ENCODE data around the gene POMZP3. TPM values are rescaled to one million over a fixed set of nuclear protein-coding genes. Genes with fewer than 3 reads are reported as not detected.
"Not testable (repeated sequence)": the region's sequence is repeated elsewhere in the genome, so short reads cannot be mapped to it uniquely, and the experiment has no call there.

The POMZP3 gene
- total RNA-seq, 1 donor from 2014 or later: 15.8 TPM

DNA sequence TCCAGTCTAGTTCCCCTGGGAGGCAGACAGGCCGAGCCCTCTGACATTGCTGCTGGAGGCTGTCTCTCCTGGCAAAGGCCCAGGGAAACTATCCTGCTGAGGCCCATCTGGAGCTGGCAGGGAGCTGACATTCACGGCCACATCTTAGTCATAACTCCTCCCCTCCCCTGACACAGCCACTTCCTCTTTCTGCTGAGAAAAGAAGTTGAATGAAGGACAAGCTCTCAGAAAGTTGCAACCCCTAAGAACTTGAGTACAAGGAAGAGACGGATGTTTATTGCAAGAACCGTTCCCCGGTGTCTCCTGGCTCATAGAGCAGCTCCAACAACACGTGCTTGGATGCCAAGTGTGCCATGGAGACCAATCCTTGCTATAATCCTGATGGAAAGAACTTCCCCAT is 21.1 kb downstream of the POMZP3 start:
- H3K4me3 Mint-ChIP-seq; H3K27ac Mint-ChIP-seq; H3K27me3 Mint-ChIP-seq (ENCODE audit: low read depth); H3K4me1 Mint-ChIP-seq; H3K36me3 Mint-ChIP-seq; H3K9me3 Mint-ChIP-seq: not testable (repeated sequence)
- peak in 1 of 2 experiments; percentile 43 for DNase-seq (ENCODE audit: low spot score in 2 of 2, unreplicated experiment in 2 of 2)

DNA sequence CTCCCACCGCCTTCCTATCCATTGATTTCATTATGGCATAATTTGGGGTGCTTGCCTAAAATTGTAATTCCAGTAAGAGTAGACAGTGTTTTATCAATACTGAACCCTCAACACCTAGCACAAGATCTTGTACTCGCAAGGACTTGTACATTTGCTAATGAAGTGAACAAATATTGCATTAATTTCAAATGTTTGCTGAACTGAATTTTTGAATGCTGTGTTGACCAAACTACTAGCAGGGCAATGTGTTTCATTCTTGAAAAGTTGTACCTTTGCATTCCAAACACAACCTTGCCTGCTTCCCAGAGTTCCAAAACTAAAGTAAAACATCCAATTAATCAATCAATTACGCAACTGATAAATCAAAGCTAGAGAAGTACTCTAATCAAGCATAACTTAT is 26.4 kb downstream of the POMZP3 start:
- H3K9me3 Mint-ChIP-seq: peaks cover 10% of the 10 kb centered on the region
- peak overlapping the region; percentile 50 for H3K27ac Mint-ChIP-seq
- H3K36me3 Mint-ChIP-seq; H3K4me1 Mint-ChIP-seq; H3K4me3 Mint-ChIP-seq; H3K27me3 Mint-ChIP-seq (ENCODE audit: low read depth); DNase-seq (ENCODE audit: low spot score in 2 of 2, unreplicated experiment in 2 of 2): not testable (repeated sequence)

DNA sequence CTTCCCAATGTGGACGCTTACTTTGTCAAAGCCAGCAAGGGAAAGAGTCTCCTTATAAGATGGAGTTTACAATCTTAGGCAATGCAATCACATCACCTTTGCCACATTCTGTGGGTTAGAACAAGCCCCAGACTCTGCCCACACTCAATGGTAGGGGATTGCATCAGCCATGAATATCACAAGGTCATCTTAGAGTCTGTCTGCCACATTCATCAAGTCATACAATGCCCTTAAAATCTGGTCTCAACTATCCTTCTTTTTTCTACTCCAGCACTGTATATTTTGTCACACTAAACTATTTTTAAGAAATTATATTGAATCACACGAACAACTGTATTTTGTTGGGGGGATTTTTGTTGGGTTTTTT is 27.0 kb downstream of the POMZP3 start:
- H3K9me3 Mint-ChIP-seq: peaks cover 16% of the 10 kb centered on the region
- H3K4me3 Mint-ChIP-seq; H3K27me3 Mint-ChIP-seq (ENCODE audit: low read depth); DNase-seq (ENCODE audit: low spot score in 2 of 2, unreplicated experiment in 2 of 2); H3K4me1 Mint-ChIP-seq; H3K36me3 Mint-ChIP-seq; H3K27ac Mint-ChIP-seq: not testable (repeated sequence)

DNA sequence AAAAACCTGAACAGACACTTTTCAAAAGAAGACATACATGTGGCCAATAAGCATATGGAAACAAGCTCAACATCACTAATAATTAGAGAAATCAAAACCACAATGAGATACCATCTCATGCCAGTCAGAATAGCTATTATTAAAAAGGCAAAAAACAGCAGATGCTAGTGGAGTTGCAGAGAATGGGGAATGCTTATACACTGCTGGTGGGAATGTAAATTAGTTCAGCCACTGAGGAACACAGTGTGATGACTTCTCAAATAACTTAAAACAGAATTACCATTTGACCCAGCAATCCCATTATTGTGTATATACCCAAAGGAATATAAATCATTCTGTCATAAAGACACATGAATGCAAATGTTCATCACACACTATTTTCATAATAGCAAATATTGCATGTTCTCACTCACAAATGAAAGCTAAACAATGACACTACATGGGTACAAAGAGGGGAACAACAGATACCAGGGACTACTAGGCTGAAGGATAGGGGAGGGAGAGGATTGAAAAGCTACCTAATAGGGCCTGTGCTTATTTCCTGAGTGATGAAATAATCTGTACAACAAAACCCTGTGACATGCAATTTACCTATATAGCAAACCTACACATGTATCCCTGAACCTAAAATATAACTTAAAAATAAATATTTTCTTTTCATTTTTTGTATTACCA is 28.4 kb downstream of the POMZP3 start:
- H3K27ac Mint-ChIP-seq, H3K36me3 Mint-ChIP-seq: not testable (repeated sequence)

DNA sequence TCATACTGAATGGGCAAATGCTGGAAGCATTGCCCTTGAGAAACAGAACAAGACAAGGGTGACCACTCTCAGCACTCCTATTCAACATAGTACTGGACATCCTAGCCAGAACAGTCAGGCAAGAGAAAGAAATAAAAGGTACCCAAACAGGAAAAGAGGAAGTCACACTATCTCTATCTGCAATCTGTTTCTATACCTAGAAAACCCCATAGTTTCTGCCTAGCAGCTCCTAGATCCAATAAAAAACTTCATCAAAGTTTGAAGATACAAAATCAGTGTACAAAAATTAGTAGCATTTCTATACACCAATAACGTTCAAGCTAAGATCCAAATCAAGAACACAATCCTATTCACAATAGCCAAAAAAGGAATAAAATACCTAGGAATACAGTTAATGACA is 29.8 kb downstream of the POMZP3 start:
- H3K27me3 Mint-ChIP-seq (ENCODE audit: low read depth); DNase-seq (ENCODE audit: low spot score in 2 of 2, unreplicated experiment in 2 of 2): not testable (repeated sequence)

More for the DNA sequence above, 28.4 kb downstream of the POMZP3 start:
- not testable (repeated sequence) for DNase-seq (ENCODE audit: low spot score in 2 of 2, unreplicated experiment in 2 of 2); H3K4me3 Mint-ChIP-seq; H3K27me3 Mint-ChIP-seq (ENCODE audit: low read depth); H3K4me1 Mint-ChIP-seq
- H3K9me3 Mint-ChIP-seq: peaks cover 17% of the 10 kb centered on the region

DNA sequence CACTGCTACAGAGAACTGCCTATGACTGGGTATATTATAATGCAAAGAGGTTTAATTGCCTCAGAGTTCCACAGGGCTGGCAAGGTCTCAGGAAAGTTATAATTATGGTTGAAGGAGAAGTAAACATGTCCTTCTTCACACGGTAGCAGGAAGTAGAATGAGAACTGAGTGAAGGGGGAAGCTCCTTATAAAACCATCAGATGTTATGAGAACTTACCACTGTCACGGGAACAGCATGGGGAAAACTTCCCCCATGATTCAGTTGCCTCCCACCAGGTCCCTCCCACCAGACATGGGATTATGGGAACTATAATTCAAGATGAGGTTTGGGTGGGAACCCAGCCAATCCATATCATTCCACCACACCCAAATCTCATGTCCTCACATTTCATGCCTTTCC is 34.4 kb downstream of the POMZP3 start:
- DNase-seq (ENCODE audit: low spot score in 2 of 2, unreplicated experiment in 2 of 2): not testable (repeated sequence)
- H3K9me3 Mint-ChIP-seq: peaks cover 17% of the 10 kb centered on the region

More for the DNA sequence above, 29.8 kb downstream of the POMZP3 start:
- H3K4me3 Mint-ChIP-seq, H3K27ac Mint-ChIP-seq, H3K36me3 Mint-ChIP-seq, H3K4me1 Mint-ChIP-seq: not testable (repeated sequence)
- peaks cover 17% of the 10 kb centered on the region for H3K9me3 Mint-ChIP-seq

DNA sequence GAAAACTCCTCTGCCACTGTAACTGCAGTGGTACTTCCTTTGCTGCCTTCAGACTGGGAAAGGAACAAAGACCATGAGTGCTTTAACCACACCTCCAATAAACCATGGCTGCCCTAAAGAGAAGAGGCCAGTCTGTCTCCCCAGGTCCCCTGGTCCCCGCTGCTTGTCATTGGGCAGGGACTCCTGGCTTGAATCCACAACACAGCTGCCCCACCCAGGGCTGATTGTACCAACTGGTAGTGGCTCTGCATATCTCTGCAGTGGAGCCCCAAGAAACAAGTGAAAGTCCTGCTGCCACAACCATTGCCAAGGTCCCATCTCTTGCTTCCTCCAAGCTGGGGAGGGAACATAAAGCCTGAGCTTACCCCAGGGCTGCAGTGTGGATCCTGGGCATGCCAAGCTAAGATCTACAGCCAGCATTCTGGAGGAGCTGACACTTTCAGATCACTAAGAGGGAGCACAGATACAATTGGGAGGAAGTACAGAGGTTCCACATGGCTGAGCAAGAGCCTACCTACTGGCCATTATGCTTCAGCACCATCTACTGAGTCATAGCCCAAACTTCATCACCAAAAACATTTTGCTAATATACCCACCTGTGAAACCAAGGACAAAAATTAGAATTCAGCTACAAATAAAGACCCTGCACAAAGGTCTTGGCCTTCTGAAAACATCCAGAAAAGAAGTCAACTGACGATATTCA is 35.3 kb downstream of the POMZP3 start:
- H3K27ac Mint-ChIP-seq; H3K4me3 Mint-ChIP-seq; H3K4me1 Mint-ChIP-seq; H3K36me3 Mint-ChIP-seq; H3K27me3 Mint-ChIP-seq (ENCODE audit: low read depth); DNase-seq (ENCODE audit: low spot score in 2 of 2, unreplicated experiment in 2 of 2): not testable (repeated sequence)
- peaks cover 13% of the 10 kb centered on the region for H3K9me3 Mint-ChIP-seq

More for the DNA sequence above, 34.4 kb downstream of the POMZP3 start:
- not testable (repeated sequence) for H3K27me3 Mint-ChIP-seq (ENCODE audit: low read depth); H3K27ac Mint-ChIP-seq; H3K4me1 Mint-ChIP-seq; H3K4me3 Mint-ChIP-seq; H3K36me3 Mint-ChIP-seq

DNA sequence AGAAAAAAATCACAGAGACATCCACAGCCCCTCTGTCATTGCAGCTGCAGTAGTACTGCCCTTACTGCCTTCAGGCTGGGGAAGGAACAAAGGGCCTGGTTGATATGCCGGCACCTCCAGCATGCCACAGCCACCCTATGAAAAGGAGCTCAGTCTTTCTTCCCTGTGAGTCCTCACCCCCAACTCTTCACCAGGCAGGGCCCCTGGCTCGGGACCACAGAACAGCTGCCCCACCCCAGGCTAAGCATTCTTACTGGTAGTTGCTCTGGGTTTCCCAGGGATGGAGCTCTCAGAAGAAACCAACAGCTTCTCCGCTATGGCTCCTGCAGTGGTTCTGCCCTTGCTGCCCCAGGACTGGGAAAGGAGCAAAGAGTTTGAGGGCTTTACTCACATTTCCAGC is 36.0 kb downstream of the POMZP3 start:
- H3K9me3 Mint-ChIP-seq: peaks cover 11% of the 10 kb centered on the region
- not testable (repeated sequence) for H3K4me1 Mint-ChIP-seq; DNase-seq (ENCODE audit: low spot score in 2 of 2, unreplicated experiment in 2 of 2); H3K27me3 Mint-ChIP-seq (ENCODE audit: low read depth); H3K4me3 Mint-ChIP-seq; H3K27ac Mint-ChIP-seq; H3K36me3 Mint-ChIP-seq

DNA sequence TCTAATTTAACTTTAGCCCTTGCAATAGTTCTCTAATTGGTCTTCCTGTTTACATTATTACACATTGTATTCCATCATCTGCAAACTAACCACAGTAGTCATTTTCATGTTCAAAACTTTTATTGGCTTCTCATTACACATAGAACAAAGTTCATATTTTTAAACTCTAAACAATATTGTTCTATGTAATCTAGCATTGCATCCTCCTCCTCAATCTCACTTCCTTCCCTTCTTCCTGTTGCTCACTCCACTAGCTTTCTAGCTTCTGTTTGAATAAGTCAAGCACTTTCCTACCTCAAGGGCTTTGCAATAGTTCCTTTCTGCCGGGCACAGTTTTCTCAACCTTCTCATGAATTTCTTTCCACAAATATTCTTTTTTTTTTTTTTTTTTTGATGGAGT is 38.5 kb downstream of the POMZP3 start:
- H3K4me1 Mint-ChIP-seq; H3K9me3 Mint-ChIP-seq; H3K4me3 Mint-ChIP-seq; H3K27me3 Mint-ChIP-seq (ENCODE audit: low read depth); H3K27ac Mint-ChIP-seq; H3K36me3 Mint-ChIP-seq; DNase-seq (ENCODE audit: low spot score in 2 of 2, unreplicated experiment in 2 of 2): not testable (repeated sequence)

DNA sequence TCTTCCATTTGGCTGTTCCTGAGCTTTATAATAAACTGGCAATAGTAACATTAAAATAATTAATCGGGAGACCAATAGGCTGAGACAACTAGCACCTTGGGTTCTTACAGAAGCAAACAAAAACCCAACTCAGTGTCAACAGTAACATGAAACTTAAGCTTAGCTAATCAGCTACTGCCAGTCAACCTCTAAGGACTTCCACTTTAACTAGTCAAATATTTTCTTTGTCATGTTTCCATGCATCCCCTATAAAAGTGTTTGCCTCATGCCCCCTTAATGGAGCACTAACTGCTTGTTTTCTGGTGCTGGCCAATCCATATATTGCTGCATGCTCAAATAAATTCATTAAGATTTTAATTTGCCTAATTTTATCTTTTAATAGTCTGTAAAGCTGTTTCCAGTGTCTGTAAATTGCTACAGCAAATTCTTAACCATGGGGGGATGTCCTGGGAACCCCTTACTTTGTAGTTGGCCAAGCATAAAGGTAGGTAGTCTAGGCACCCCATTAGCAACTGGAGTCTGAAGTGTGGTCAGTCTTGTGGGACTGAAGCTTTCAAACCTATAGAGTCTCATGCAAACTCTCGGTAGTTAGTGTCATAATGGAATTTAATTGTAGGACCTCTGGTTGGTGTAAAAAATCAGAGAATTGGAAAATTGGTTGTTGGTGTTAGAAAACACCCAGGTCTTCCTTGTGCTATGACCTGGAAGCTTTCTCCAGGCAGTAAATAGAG is 40.3 kb downstream of the POMZP3 start:
- H3K27me3 Mint-ChIP-seq (ENCODE audit: low read depth); H3K27ac Mint-ChIP-seq; H3K36me3 Mint-ChIP-seq; H3K9me3 Mint-ChIP-seq; DNase-seq (ENCODE audit: low spot score in 2 of 2, unreplicated experiment in 2 of 2); H3K4me3 Mint-ChIP-seq: not testable (repeated sequence)
- peaks cover 11% of the 10 kb centered on the region for H3K4me1 Mint-ChIP-seq

DNA sequence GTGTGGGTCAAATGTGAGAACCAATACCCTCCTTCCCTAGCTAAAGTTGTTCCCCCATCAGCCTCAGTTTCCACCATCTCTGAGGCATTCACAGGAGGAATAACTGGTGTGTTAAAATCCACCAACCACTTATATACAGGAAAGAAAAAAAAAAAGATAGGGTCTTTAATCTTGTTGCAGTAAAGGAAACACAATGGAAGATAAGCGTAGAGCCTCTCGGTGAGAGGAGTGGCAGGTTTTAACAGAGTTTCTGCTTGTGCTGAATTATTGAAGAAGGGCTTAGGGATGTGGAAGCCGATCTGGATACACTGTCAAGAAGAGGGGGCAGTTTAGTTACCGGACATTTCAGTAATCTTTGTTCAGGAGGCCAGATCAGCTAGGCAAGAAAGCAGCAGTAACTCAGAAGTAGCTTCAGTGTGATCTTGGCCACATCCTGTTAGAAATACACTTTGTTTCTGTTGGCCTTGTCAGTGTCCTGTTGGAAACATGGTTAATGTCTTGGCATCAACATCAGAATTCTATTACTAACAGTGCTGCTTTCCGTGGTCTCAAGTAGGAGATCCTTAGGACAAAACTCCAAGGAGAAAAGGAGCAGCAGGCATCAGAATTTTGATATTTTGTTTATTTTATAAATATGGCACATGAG is 43.3 kb downstream of the POMZP3 start:
- not testable (repeated sequence) for DNase-seq (ENCODE audit: low spot score in 2 of 2, unreplicated experiment in 2 of 2); H3K27me3 Mint-ChIP-seq (ENCODE audit: low read depth); H3K9me3 Mint-ChIP-seq; H3K36me3 Mint-ChIP-seq; H3K4me3 Mint-ChIP-seq
- peak overlapping the region; percentile 77 for H3K27ac Mint-ChIP-seq
- H3K4me1 Mint-ChIP-seq: peaks cover 11% of the 10 kb centered on the region

DNA sequence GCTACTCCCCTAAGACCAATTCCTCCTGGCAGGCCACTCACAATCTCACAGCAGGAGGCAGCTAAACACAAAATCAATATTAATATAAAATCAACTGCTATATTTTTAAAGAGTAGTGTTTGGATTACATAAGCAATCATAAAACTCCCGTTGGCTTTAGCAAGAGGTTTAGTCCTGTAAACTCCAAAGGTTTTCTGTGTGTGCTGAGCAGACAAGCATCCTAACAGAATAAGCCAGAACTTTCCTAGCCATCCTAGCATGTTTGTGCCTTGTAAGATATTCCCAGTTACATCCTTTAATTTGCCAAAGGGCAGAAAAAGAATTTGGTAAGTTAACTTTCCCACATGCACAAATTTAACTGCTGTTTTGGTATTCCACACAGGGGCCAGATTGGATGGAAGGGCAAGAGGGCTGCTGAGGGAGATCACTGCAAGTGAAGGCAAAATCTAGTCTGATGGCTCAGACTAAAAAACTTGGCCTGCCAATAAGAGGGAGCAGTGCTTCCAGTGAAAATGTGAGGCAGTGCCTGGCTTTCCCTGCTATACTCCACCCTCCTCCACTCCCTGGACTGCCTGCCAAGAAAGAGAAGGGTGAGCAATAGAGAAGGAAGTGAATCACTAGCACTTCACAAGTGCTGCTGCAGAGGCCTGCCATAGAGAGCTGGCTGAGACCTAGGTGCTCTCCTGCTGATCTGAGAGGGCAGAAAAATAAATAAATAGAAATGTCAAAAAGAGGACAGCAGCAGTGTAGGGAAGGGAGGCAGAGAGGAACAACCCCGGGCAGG is 44.0 kb downstream of the POMZP3 start:
- peak in 1 of 2 experiments; percentile 40 for DNase-seq (ENCODE audit: low spot score in 2 of 2, unreplicated experiment in 2 of 2)
- not testable (repeated sequence) for H3K4me3 Mint-ChIP-seq; H3K36me3 Mint-ChIP-seq; H3K9me3 Mint-ChIP-seq; H3K27me3 Mint-ChIP-seq (ENCODE audit: low read depth)
- peak overlapping the region; percentile 77 for H3K27ac Mint-ChIP-seq
- peaks cover 11% of the 10 kb centered on the region for H3K4me1 Mint-ChIP-seq

DNA sequence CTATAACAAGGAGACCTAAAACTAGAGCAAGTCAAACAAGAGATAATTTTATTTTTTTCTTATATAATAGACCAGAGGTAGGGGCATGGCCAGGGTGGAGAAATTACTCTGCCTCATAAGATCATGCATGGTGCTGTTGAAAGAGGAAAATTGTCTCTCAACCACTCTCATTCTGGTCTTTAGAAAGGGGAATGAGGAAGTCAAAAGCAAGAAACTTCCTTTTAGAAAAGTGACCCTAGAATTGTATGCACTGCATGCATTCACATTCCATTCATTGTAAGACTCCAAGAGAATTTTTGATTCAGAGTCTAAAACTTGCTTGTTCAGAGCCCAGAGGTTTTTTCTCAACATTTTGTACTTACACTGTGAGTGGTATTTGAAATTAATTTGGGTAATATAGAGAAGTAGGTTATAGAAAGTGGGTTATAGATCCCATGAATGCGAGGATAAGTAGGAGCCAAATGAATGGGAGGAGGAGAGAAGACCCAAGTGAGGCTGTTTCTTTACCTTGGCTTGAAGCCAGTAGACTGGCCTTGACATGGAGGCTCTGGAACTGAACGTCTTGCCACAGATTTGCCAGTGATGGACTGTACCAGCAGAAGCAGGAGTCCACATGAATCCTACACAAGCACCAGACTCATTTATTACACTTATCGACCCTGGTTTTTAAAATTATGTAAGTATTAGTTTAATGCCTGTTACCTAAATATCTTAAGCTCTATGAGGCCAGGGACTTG is 51.0 kb downstream of the POMZP3 start:
- not testable (repeated sequence) for H3K9me3 Mint-ChIP-seq; DNase-seq (ENCODE audit: low spot score in 2 of 2, unreplicated experiment in 2 of 2); H3K4me3 Mint-ChIP-seq; H3K36me3 Mint-ChIP-seq; H3K27me3 Mint-ChIP-seq (ENCODE audit: low read depth)
- peaks cover 13% of the 10 kb centered on the region for H3K4me1 Mint-ChIP-seq
- peak overlapping the region; percentile 89 for H3K27ac Mint-ChIP-seq

Data from mesothelial cell of epicardium (in vitro differentiated cells).